GM12891 (cell line): Measurements from ENCODE around the gene CD200.

Experiments used
- POLR2A ChIP-seq: IDR thresholded peaks from 2 replicates; pipeline ENCODE4 v1.6.1; 2011; ENCODE audit warnings: low read depth, low read length, control low read depth
- POLR2AphosphoS5 ChIP-seq: IDR thresholded peaks from 2 replicates; pipeline ENCODE4 v1.6.1; 2011; ENCODE audit warnings: low read depth, low read length, control low read depth
- POU2F2 ChIP-seq: IDR thresholded peaks from 2 replicates; pipeline ENCODE4 v1.6.1; 2011; ENCODE audit warnings: low read depth, mild to moderate bottlenecking, control low read depth, low read length, moderate library complexity
- SPI1 ChIP-seq: IDR thresholded peaks from 2 replicates; pipeline ENCODE4 v1.6.1; 2011; ENCODE audit warnings: low read depth, low read length, control low read depth
- TAF1 ChIP-seq: IDR thresholded peaks from 2 replicates; pipeline ENCODE4 v1.6.1; 2011; ENCODE audit warnings: low read depth, low read length, control low read depth

- TF ChIP-seq POLR2AphosphoS5 (no peak), TAF1 (no peak), POLR2A (no peak), SPI1 (no peak), POU2F2 (no peak)
These were observed 2.5 kb downstream of the CD200 start for GRCh38 chr3:112335434-112335781.
